K562 (cell line): ENCODE results near the gene TRAF3IP3. TPM values are rescaled to one million over a fixed set of nuclear protein-coding genes. Genes with fewer than 3 reads are reported as not detected.

ENCODE experiments used
- CC2D1A ChIP-seq: fragments of 450-650 bp; IDR thresholded peaks from 2 replicates; pipeline ENCODE4 v1.6.1; 2017; ENCODE audit warnings: mild to moderate bottlenecking
- COPS2 ChIP-seq: fragments of 450-650 bp; conservative IDR thresholded peaks from 2 replicates; pipeline ENCODE4 v1.6.1; 2016; ENCODE audit warnings: mild to moderate bottlenecking, moderate library complexity
- CREB1 ChIP-seq, 2 experiments: sonication (generic) in 1 of 2; formaldehyde crosslinking in 1 of 2; IDR thresholded peaks; 2 replicates each; pipeline versions ENCODE4 v1.6.1 to v1.8.0; 2012 to 2022; ENCODE audit warnings: inconsistent platforms in 1 of 2, mild to moderate bottlenecking in 1 of 2, missing genetic modification reagents in 1 of 2, moderate library complexity in 1 of 2
- ELK3 ChIP-seq: fragments of 450-650 bp; formaldehyde crosslinking; IDR thresholded peaks from 2 replicates; pipeline ENCODE4 v1.4.0; 2020; ENCODE audit warnings: mild to moderate bottlenecking
- HNRNPH1 ChIP-seq: fragments of 200-400 bp; formaldehyde crosslinking; optimal IDR thresholded peaks from 2 replicates; pipeline ENCODE3; 2017; ENCODE audit warnings: low read depth, mild to moderate bottlenecking, low read length, moderate library complexity
- HNRNPLL ChIP-seq: fragments of 200-400 bp; formaldehyde crosslinking; IDR thresholded peaks from 2 replicates; pipeline ENCODE4 v1.6.1; 2017; ENCODE audit warnings: low read length, low read depth, mild to moderate bottlenecking; ENCODE audit not compliant: poor library complexity, severe bottlenecking
- MTA2 ChIP-seq: fragments of 450-650 bp; IDR thresholded peaks from 2 replicates; pipeline ENCODE4 v1.6.1; 2016; ENCODE audit warnings: low read depth
- NCOA2 ChIP-seq, 2 experiments: fragments of 450-650 bp; IDR thresholded peaks; 2 replicates each; pipeline ENCODE4 v1.6.1; 2018; ENCODE audit warnings: mild to moderate bottlenecking in 2 of 2, moderate library complexity in 1 of 2; ENCODE audit not compliant: partially characterized antibody in 2 of 2
- NRF1 ChIP-seq, 2 experiments: fragments of 450-650 bp; IDR thresholded peaks in 1 of 2; conservative IDR thresholded peaks in 1 of 2; 2 replicates each; pipeline ENCODE4 v1.6.1; 2014; ENCODE audit warnings: mild to moderate bottlenecking in 2 of 2
- PCBP1 ChIP-seq: fragments of 200-400 bp; formaldehyde crosslinking; IDR thresholded peaks from 2 replicates; pipeline ENCODE4 v1.6.1; 2018; ENCODE audit warnings: mild to moderate bottlenecking, low read depth, low read length; ENCODE audit not compliant: poor library complexity, severe bottlenecking
- PML ChIP-seq: IDR thresholded peaks from 2 replicates; pipeline ENCODE4 v1.6.1; 2012; ENCODE audit warnings: low read length, inconsistent platforms
- RAD21 ChIP-seq, 2 experiments: fragments of 250-450 bp in 1 of 2; fragments of 450-650 bp in 1 of 2; sonication (Bioruptor Pico) in 1 of 2; formaldehyde crosslinking in 1 of 2; IDR thresholded peaks in 1 of 2; conservative IDR thresholded peaks in 1 of 2; 2 replicates each; pipeline versions ENCODE4 v1.4.0 to v1.8.0; 2020 to 2022; ENCODE audit warnings: mild to moderate bottlenecking in 2 of 2, moderate library complexity in 1 of 2
- TBL1XR1 ChIP-seq, 2 experiments: IDR thresholded peaks; 2 replicates each; pipeline ENCODE4 v1.6.1; 2012; ENCODE audit warnings: improper control_type of control experiment in 2 of 2, low read length in 2 of 2, mild to moderate bottlenecking in 1 of 2
- ZHX1 ChIP-seq: fragments of 150-350 bp; conservative IDR thresholded peaks from 2 replicates; pipeline ENCODE4 v1.6.1; 2014; ENCODE audit warnings: low read length
- ZNF212 ChIP-seq: fragments of 450-650 bp; formaldehyde crosslinking; IDR thresholded peaks from 2 replicates; pipeline ENCODE4 v1.4.0; 2020; ENCODE audit warnings: mild to moderate bottlenecking
- ZNF384 ChIP-seq: IDR thresholded peaks from 2 replicates; pipeline ENCODE4 v1.6.1; 2012; ENCODE audit warnings: low read depth, low read length, improper control_type of control experiment
- ZNF778 ChIP-seq: fragments of 450-650 bp; formaldehyde crosslinking; IDR thresholded peaks from 2 replicates; pipeline ENCODE4 v1.4.0; 2020; ENCODE audit warnings: mild to moderate bottlenecking, moderate library complexity
- polyA plus RNA-seq, 8 experiments: library from polyadenylated mRNA; depleted of rRNA in 4 of 8; stranded (reverse) in 5 of 8; unstranded in 3 of 8; fragments of >200 nt; fragmentation: Nextera tagmentation in 2 of 8; fragmentation: Illumina TruSeq in 1 of 8; extraction: Ambion mirVana in 2 of 8; extraction: Trizol in 1 of 8; gene quantifications; 2 replicates each; pipeline versions ENCODE4 v1.2.1 to v1.2.3, GENCODE V29; 2011 to 2014; ENCODE audit warnings: inconsistent platforms in 1 of 8, missing spikeins in 1 of 8
- total RNA-seq, 7 experiments: library from RNA; depleted of rRNA in 6 of 7; stranded (reverse); fragments of >200 nt in 6 of 7; fragmentation: Illumina TruSeq in 2 of 7; extraction: Trizol in 2 of 7; gene quantifications; 2 replicates each; pipeline versions ENCODE4 v1.2.1 to v1.2.3, GENCODE V29; 2011 to 2021; ENCODE audit warnings: low replicate concordance in 1 of 7
- TF ChIP-seq, protein P1 (sequence below), 3 experiments: fragments of 200-800 bp in 1 of 3; fragments of 250-450 bp in 1 of 3; fragments of 450-650 bp in 1 of 3; sonication (Bioruptor Pico) in 1 of 3; sonication (Bioruptor generic) in 1 of 3; formaldehyde crosslinking in 1 of 3; IDR thresholded peaks; 2 replicates each; pipeline versions ENCODE4 v1.6.1 to v1.8.0; 2016 to 2022; ENCODE audit warnings: mild to moderate bottlenecking in 2 of 3, missing genetic modification characterization in 2 of 3, missing compliant biosample characterization in 1 of 3, moderate library complexity in 1 of 3

Gene TRAF3IP3
- total and polyA plus RNA-seq, 9 of the 15 experiments (the other 6 are each of a cell fraction or from before 2014, with no cell fraction given), result 0.06 to 1.1 (median 0.31) TPM

DNA sequence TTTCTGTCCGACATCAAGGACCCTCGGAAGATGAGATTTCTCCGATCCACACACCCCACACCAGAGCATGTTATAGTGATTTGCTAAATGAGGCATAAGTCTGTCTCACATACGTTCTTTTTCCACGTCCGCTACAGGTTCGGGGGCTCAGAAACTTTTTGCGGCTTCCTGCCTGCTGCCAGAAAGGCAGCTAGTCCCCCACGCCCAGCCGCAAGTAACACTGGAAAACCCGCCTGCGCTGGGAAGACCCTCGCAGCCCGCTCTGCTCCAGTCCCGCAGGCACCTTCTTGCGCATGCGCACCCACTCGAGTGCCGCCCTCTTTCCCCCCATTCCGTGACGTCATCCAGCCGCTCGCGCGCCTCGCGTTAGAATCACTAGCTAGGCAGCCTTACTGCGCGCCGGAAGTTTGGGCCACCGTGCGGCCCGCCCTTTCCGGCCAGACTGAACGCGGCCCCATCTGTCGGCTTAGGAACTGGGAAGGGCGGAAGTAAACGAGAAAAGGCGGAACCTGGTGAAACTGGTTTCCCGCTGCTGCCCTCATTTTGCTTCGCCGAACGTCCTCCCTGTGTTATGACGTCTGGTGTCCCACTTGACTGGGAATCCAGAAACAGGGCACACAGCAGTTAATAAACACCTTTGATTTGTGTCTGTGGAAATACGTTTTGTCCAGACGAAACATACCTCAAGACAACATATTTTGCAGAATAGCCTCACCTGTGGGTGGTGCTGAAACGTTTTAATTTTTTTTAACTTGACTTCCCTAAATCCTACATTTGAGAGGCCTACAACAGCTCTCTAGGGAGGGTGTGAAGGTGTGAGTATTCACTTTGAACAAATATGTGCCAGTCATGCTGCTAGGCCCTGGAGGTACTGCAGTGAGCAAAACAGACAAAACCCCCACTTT is 28.7 kb downstream of the TRAF3IP3 start, which contains the start of gene C1orf74 (continued):
- TF ChIP-seq ZNF778 (CRISPR knock-in tag), result no peak
- TF ChIP-seq HNRNPH1, result no peak
- TF ChIP-seq COPS2, result no peak
- TF ChIP-seq ZNF212 (CRISPR knock-in tag), result no peak
- TF ChIP-seq MTA2, result 0 out of 2 replicates have a peak, but pooled peaks have one; percentile 17
- TF ChIP-seq NCOA2 (IDR thresholded peaks at IDR 0.05; ENCODE audit: partially characterized antibody in 2 of 2), result no peak
- TF ChIP-seq CC2D1A, result peak; percentile 74
- no peak for TF ChIP-seq RAD21 (CRISPR knock-in tag; conservative IDR thresholded peaks at IDR 0.05 in 1 of 2, IDR thresholded peaks at IDR 0.05 in 1 of 2)
- peak; percentile 79 for TF ChIP-seq PML
- peak; percentile 91 for TF ChIP-seq TBL1XR1 (IDR thresholded peaks at IDR 0.05; ENCODE audit: low read length in 2 of 2)
- TF ChIP-seq, protein P1, sequence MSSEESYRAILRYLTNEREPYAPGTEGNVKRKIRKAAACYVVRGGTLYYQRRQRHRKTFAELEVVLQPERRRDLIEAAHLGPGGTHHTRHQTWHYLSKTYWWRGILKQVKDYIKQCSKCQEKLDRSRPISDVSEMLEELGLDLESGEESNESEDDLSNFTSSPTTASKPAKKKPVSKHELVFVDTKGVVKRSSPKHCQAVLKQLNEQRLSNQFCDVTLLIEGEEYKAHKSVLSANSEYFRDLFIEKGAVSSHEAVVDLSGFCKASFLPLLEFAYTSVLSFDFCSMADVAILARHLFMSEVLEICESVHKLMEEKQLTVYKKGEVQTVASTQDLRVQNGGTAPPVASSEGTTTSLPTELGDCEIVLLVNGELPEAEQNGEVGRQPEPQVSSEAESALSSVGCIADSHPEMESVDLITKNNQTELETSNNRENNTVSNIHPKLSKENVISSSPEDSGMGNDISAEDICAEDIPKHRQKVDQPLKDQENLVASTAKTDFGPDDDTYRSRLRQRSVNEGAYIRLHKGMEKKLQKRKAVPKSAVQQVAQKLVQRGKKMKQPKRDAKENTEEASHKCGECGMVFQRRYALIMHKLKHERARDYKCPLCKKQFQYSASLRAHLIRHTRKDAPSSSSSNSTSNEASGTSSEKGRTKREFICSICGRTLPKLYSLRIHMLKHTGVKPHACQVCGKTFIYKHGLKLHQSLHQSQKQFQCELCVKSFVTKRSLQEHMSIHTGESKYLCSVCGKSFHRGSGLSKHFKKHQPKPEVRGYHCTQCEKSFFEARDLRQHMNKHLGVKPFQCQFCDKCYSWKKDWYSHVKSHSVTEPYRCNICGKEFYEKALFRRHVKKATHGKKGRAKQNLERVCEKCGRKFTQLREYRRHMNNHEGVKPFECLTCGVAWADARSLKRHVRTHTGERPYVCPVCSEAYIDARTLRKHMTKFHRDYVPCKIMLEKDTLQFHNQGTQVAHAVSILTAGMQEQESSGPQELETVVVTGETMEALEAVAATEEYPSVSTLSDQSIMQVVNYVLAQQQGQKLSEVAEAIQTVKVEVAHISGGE (CRISPR knock-in tag; IDR thresholded peaks at IDR 0.05), result peak in 1 of 3 experiments; percentile 92; a peak in 2 of 6 replicates
- 0 out of 2 replicates have a peak, but pooled peaks have one; percentile 20 for TF ChIP-seq ELK3 (CRISPR knock-in tag)
- peak; percentile 90; the same call in 1 of the 2 replicates for TF ChIP-seq ZHX1
- TF ChIP-seq CREB1 (IDR thresholded peaks at IDR 0.05), result peak; percentile 99
- TF ChIP-seq CREB1 (CRISPR knock-in tag; IDR thresholded peaks at IDR 0.05), result peak; percentile 99
- TF ChIP-seq HNRNPLL, result peak; percentile 89
- peak; percentile 99 for TF ChIP-seq NRF1 (conservative IDR thresholded peaks at IDR 0.05 in 1 of 2, IDR thresholded peaks at IDR 0.05 in 1 of 2)
- peak; percentile 13; the same call in 1 of the 2 replicates for TF ChIP-seq ZNF384
- no peak for TF ChIP-seq PCBP1
